ENCODE results near the gene PLP1. TPM values are rescaled to one million over a fixed set of nuclear protein-coding genes. Genes with fewer than 3 reads are reported as not detected.

Gene PLP1
- total and polyA plus RNA-seq, 9 of the 15 experiments (the other 6 are each of a cell fraction or from before 2014, with no cell fraction given): not detected

GRCh38 chrX:103734125-103734760, 42.4 kb upstream of the PLP1 start:
- POLR2A ChIA-PET: interaction anchor here (0.9 kb wide), 1 partner anchor 21 kb away, joined by 3 read pairs; no protein-coding TSS in a partner anchor
- H2AFZ ChIP-seq (ENCODE audit: low read depth, low read length): no peak overlapping the region
- no peaks in the 10 kb centered on the region for H3K36me3 ChIP-seq (ENCODE audit: control insufficient read depth, insufficient read depth, low read length)
- no peaks in the 10 kb centered on the region for H3K4me1 ChIP-seq (replicated peaks in 1 of 2; ENCODE audit: control insufficient read depth in 2 of 2, insufficient read depth in 2 of 2, low read length in 2 of 2)
- H3K27ac ChIP-seq (ENCODE audit: extremely low read depth, low read depth, low read length): no peak overlapping the region
- H3K4me3 ChIP-seq: no peak overlapping the region
- no peak overlapping the region for H3K4me2 ChIP-seq (ENCODE audit: insufficient read depth, low read length)
- WGBS (ENCODE audit: insufficient coverage, low coverage, missing lambda C conversion rate): 0% methylated on average over 4 of the region's 4 CpGs
- in situ Hi-C loops (cut with MboI): no loop called here
- no peaks in the 10 kb centered on the region for H4K20me1 ChIP-seq (replicated peaks; ENCODE audit: control insufficient read depth, insufficient read depth, low read length)
- no peak overlapping the region for H3K9ac ChIP-seq (ENCODE audit: insufficient read depth in 1 of 2, low read depth in 2 of 2, low read length in 2 of 2)
- peaks cover 0 to 10% of the 10 kb centered on the region in 2 experiments; a peak in 1 of 5 replicates for H3K27me3 ChIP-seq (ENCODE audit: control insufficient read depth in 2 of 2, insufficient read depth in 2 of 2, low read length in 2 of 2)
- no peaks in the 10 kb centered on the region for H3K79me2 ChIP-seq (ENCODE audit: control insufficient read depth, insufficient read depth, low read length)
- H3K9me3 ChIP-seq (replicated peaks; ENCODE audit: control insufficient read depth, insufficient read depth, low read depth, low read length): no peaks in the 10 kb centered on the region
- no peaks in the 10 kb centered on the region for H3K9me1 ChIP-seq (ENCODE audit: control insufficient read depth, insufficient read depth, low read length)
- TF ChIP-seq, protein P1, sequence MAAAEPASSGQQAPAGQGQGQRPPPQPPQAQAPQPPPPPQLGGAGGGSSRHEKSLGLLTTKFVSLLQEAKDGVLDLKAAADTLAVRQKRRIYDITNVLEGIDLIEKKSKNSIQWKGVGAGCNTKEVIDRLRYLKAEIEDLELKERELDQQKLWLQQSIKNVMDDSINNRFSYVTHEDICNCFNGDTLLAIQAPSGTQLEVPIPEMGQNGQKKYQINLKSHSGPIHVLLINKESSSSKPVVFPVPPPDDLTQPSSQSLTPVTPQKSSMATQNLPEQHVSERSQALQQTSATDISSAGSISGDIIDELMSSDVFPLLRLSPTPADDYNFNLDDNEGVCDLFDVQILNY (CRISPR knock-in tag; IDR thresholded peaks at IDR 0.05): no peak
- no peak for TF ChIP-seq ZNF316 (IDR thresholded peaks at IDR 0.05)
- no peak for TF ChIP-seq ZNF134 (CRISPR knock-in tag; conservative IDR thresholded peaks at IDR 0.05)
- CTCF ChIA-PET (ENCODE audit: low intra/inter-chr PET ratio): no interaction called here
- no peak for ATAC-seq
- DNase-seq (ENCODE audit: extremely low read depth in 1 of 4, low spot score in 3 of 4): no peak
- intact Hi-C loops (cut with micrococcal nuclease): no loop called here
- no TSS peak for BruUV-seq (replicated peaks)
- no peak for FAIRE-seq

GRCh38 chrX:103737696-103738095, 38.9 kb upstream of the PLP1 start:
- Histone ChIP-seq H3K27me3 (ENCODE audit: control insufficient read depth in 2 of 2, insufficient read depth in 2 of 2, low read length in 2 of 2) (no peaks in the 10 kb centered on the region; a peak in 1 of 5 replicates), H3K9me1 (ENCODE audit: control insufficient read depth, insufficient read depth, low read length) (no peaks in the 10 kb centered on the region), H3K36me3 (ENCODE audit: control insufficient read depth, insufficient read depth, low read length) (no peaks in the 10 kb centered on the region), H3K4me3 (no peak overlapping the region), H4K20me1 (replicated peaks; ENCODE audit: control insufficient read depth, insufficient read depth, low read length) (no peaks in the 10 kb centered on the region), H3K9me3 (replicated peaks; ENCODE audit: control insufficient read depth, insufficient read depth, low read depth, low read length) (no peaks in the 10 kb centered on the region), H3K4me2 (ENCODE audit: insufficient read depth, low read length) (no peak overlapping the region), H3K9ac (ENCODE audit: insufficient read depth in 1 of 2, low read depth in 2 of 2, low read length in 2 of 2) (no peak overlapping the region), H3K4me1 (replicated peaks in 1 of 2; ENCODE audit: control insufficient read depth in 2 of 2, insufficient read depth in 2 of 2, low read length in 2 of 2) (no peaks in the 10 kb centered on the region), H3K79me2 (ENCODE audit: control insufficient read depth, insufficient read depth, low read length) (no peaks in the 10 kb centered on the region), H3K27ac (ENCODE audit: extremely low read depth, low read depth, low read length) (no peak overlapping the region), H2AFZ (ENCODE audit: low read depth, low read length) (no peak overlapping the region)
- no peak for TF ChIP-seq FOS (IDR thresholded peaks at IDR 0.05; ENCODE audit: extremely low read depth, insufficient read length)
- TF ChIP-seq ZC3H8 (IDR thresholded peaks at IDR 0.05): no peak
- intact Hi-C loops (cut with micrococcal nuclease): no loop called here
- DNase-seq (ENCODE audit: extremely low read depth in 1 of 4, low spot score in 3 of 4): no peak
- POLR2A ChIA-PET: no interaction called here
- no TSS peak for BruUV-seq (replicated peaks)
- CTCF ChIA-PET (ENCODE audit: low intra/inter-chr PET ratio): no interaction called here
- no peak for FAIRE-seq
- in situ Hi-C loops (cut with MboI): no loop called here
- ATAC-seq: no peak
